H1 (cell line): ENCODE results near the gene FBXW5. TPM values are rescaled to one million over a fixed set of nuclear protein-coding genes. Genes with fewer than 3 reads are reported as not detected.

ENCODE experiments used
- CBX8 ChIP-seq: fragments of 300-800, 300-1000 bp; sonication (generic); IDR thresholded peaks from 2 replicates; pipeline ENCODE4 v1.7.1; 2016; ENCODE audit warnings: low read depth, low read length, borderline replicate concordance
- CHD1 ChIP-seq: IDR thresholded peaks from 2 replicates; pipeline ENCODE4 v1.6.1; 2012; ENCODE audit warnings: low read depth, low read length, improper control_type of control experiment
- GABPA ChIP-seq: IDR thresholded peaks from 2 replicates; pipeline ENCODE4 v1.6.1; 2011; ENCODE audit warnings: mild to moderate bottlenecking, low read length, moderate library complexity, borderline replicate concordance; ENCODE audit not compliant: insufficient read depth
- KDM4A ChIP-seq: IDR thresholded peaks from one replicate; pipeline ENCODE4 v1.7.1; 2012; ENCODE audit warnings: low read depth, mild to moderate bottlenecking, moderate library complexity, low read length, inconsistent platforms; ENCODE audit not compliant: severe bottlenecking
- PHF8 ChIP-seq: fragments of 200-600 bp; sonication (generic); conservative IDR thresholded peaks from 2 replicates; pipeline ENCODE4 v1.7.1; 2012; ENCODE audit warnings: low read depth, mild to moderate bottlenecking, inconsistent platforms, low read length, moderate library complexity
- RAD21 ChIP-seq, 2 experiments: IDR thresholded peaks in 1 of 2; conservative IDR thresholded peaks in 1 of 2; 2 replicates each; pipeline ENCODE4 v1.6.1; 2011; ENCODE audit warnings: low read depth in 2 of 2, low read length in 2 of 2, improper control_type of control experiment in 1 of 2, inconsistent platforms in 1 of 2, mild to moderate bottlenecking in 1 of 2, moderate library complexity in 1 of 2
- RNF2 ChIP-seq: fragments of 200-900, 300-1000 bp; sonication (generic); IDR thresholded peaks from 2 replicates; pipeline ENCODE4 v1.7.1; 2016; ENCODE audit warnings: borderline replicate concordance, low read depth, mild to moderate bottlenecking, antibody characterized with exemption, low read length; ENCODE audit not compliant: poor library complexity, severe bottlenecking; ENCODE audit errors: missing control alignments
- RXRA ChIP-seq: IDR thresholded peaks from 2 replicates; pipeline ENCODE4 v1.6.1; 2011; ENCODE audit warnings: low read depth, mild to moderate bottlenecking, low read length, moderate library complexity; ENCODE audit not compliant: insufficient read depth
- SAP30 ChIP-seq: fragments of 300-600 bp; sonication (generic); IDR thresholded peaks from 2 replicates; pipeline ENCODE4 v1.7.1; 2012; ENCODE audit warnings: low read length, moderate library complexity, mild to moderate bottlenecking, inconsistent platforms; ENCODE audit not compliant: insufficient read depth, insufficient replicate concordance
- SIN3A ChIP-seq, 2 experiments: IDR thresholded peaks in 1 of 2; conservative IDR thresholded peaks in 1 of 2; 2 replicates each; pipeline ENCODE4 v1.6.1; 2011 to 2012; ENCODE audit warnings: low read length in 2 of 2, improper control_type of control experiment in 1 of 2, low read depth in 1 of 2, mild to moderate bottlenecking in 1 of 2
- SIRT6 ChIP-seq: IDR thresholded peaks from one replicate; pipeline ENCODE4 v1.7.1; 2012; ENCODE audit warnings: low read length, inconsistent platforms
- TAF1 ChIP-seq: IDR thresholded peaks from 2 replicates; pipeline ENCODE4 v1.6.1; 2011; ENCODE audit warnings: mild to moderate bottlenecking, low read depth, low read length
- TAF7 ChIP-seq: optimal IDR thresholded peaks from 2 replicates; pipeline ENCODE3; 2011; ENCODE audit warnings: low read depth, mild to moderate bottlenecking, inconsistent platforms, low read length, moderate library complexity, borderline replicate concordance
- ZNF274 ChIP-seq: IDR thresholded peaks from 2 replicates; pipeline ENCODE4 v1.7.0; 2012; ENCODE audit warnings: low read length, borderline replicate concordance; ENCODE audit errors: extremely low read depth
- polyA plus RNA-seq, 7 experiments: library from polyadenylated mRNA; depleted of rRNA in 3 of 7; stranded (reverse) in 5 of 7; unstranded in 2 of 7; fragments of >200 nt in 5 of 7; fragments of 200-250 nt in 2 of 7; gene quantifications; 1 replicate in 5 of 7; 2 replicates in 1 of 7; 4 replicates in 1 of 7; pipeline versions ENCODE4 v1.2.1 to v1.2.3, GENCODE V29; 2011 to 2013; ENCODE audit warnings: missing spikeins in 2 of 7, mixed read lengths in 2 of 7
- total RNA-seq: library from RNA; stranded (reverse); fragmentation: NEBNext Ultra II Directional; extraction: Animal tissue kit (Norgen Biotek cat#: 25700); gene quantifications from 2 replicates; pipeline ENCODE4 v1.2.1, GENCODE V29; 2021
- TF ChIP-seq, protein P1 (sequence below), 3 experiments: IDR thresholded peaks; 1 replicate in 2 of 3; 2 replicates in 1 of 3; pipeline versions ENCODE4 v1.5.1 to v1.6.1; 2011; ENCODE audit warnings: low read length in 3 of 3, mild to moderate bottlenecking in 3 of 3, inconsistent platforms in 2 of 3, low read depth in 1 of 3, moderate library complexity in 1 of 3; ENCODE audit not compliant: insufficient read depth in 1 of 3; ENCODE audit errors: control extremely low read depth in 1 of 3
- TF ChIP-seq, protein P2 (sequence below): IDR thresholded peaks from 2 replicates; pipeline ENCODE4 v1.6.1; 2012; ENCODE audit warnings: inconsistent platforms
- TF ChIP-seq, protein P3 (sequence below): IDR thresholded peaks from 2 replicates; pipeline ENCODE4 v1.6.1; 2012; ENCODE audit warnings: low read length, inconsistent platforms

The FBXW5 gene
- total and polyA plus RNA-seq, 2 of the 8 experiments (the other 6 are each of a cell fraction or from before 2014, with no cell fraction given) = 49.0 to 71.0 TPM

DNA sequence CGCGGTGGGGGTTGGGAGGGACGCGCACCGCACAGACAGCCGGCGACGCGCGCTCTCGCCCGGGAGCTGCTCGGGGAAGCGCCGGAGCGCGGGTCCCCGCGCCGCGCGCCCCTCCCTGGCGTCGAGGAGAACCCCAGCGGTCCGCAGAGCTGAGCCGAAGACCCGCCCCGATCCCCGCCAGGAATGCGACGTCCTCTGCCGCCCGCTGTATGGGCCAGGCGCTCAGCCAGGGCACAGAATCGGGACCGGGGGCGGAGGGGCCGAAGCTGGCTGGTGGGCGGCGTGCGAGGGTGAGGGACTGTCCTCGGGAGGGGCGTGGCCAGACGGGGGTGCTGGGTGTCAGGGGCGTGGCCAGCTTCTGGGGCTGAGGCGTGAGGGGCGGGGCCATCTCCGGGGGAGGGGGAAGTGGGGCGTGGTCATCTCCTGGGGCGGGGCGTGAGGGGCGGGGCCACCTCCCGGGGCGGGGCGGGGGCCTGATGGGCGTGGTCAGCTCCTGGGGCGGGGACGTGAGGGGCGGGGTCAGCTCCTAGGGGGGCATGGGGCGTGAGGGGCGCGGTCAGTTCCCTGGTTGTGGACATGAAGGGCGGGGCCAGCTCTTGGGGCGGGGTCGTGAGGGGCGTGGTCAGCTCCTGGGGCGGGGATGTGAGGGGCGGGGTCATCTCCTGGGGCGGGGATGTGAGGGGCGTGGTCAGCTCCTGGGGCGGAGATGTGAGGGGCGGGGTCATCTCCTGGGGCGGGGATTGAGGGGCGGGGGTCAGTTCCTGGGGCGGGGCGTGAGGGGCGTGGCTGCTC lies 33.7 kb upstream of the FBXW5 start (continued):
- TF ChIP-seq, protein P1, sequence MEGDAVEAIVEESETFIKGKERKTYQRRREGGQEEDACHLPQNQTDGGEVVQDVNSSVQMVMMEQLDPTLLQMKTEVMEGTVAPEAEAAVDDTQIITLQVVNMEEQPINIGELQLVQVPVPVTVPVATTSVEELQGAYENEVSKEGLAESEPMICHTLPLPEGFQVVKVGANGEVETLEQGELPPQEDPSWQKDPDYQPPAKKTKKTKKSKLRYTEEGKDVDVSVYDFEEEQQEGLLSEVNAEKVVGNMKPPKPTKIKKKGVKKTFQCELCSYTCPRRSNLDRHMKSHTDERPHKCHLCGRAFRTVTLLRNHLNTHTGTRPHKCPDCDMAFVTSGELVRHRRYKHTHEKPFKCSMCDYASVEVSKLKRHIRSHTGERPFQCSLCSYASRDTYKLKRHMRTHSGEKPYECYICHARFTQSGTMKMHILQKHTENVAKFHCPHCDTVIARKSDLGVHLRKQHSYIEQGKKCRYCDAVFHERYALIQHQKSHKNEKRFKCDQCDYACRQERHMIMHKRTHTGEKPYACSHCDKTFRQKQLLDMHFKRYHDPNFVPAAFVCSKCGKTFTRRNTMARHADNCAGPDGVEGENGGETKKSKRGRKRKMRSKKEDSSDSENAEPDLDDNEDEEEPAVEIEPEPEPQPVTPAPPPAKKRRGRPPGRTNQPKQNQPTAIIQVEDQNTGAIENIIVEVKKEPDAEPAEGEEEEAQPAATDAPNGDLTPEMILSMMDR (IDR thresholded peaks at IDR 0.05; ENCODE audit: control extremely low read depth in 1 of 3, insufficient read depth in 1 of 3, low read depth in 1 of 3, low read length in 3 of 3) = no peak
- TF ChIP-seq SAP30 (no peak), TAF7 (peak; percentile 30), KDM4A (peak; percentile 37), TAF1 (no peak), GABPA (no peak), ZNF274 (no peak), RAD21 (IDR thresholded peaks at IDR 0.05 in 1 of 2, conservative IDR thresholded peaks at IDR 0.05 in 1 of 2; ENCODE audit: low read depth in 2 of 2, low read length in 2 of 2) (no peak), SIRT6 (no peak), RNF2 (no peak), CBX8 (no peak), SIN3A (conservative IDR thresholded peaks at IDR 0.05 in 1 of 2, IDR thresholded peaks at IDR 0.05 in 1 of 2; ENCODE audit: low read depth in 1 of 2, low read length in 2 of 2) (no peak), RXRA (no peak), CHD1 (no peak), PHF8 (no peak)
- TF ChIP-seq, protein P2, sequence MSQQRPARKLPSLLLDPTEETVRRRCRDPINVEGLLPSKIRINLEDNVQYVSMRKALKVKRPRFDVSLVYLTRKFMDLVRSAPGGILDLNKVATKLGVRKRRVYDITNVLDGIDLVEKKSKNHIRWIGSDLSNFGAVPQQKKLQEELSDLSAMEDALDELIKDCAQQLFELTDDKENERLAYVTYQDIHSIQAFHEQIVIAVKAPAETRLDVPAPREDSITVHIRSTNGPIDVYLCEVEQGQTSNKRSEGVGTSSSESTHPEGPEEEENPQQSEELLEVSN = 0 out of 2 replicates have a peak, but pooled peaks have one; percentile 13
- TF ChIP-seq, protein P3, sequence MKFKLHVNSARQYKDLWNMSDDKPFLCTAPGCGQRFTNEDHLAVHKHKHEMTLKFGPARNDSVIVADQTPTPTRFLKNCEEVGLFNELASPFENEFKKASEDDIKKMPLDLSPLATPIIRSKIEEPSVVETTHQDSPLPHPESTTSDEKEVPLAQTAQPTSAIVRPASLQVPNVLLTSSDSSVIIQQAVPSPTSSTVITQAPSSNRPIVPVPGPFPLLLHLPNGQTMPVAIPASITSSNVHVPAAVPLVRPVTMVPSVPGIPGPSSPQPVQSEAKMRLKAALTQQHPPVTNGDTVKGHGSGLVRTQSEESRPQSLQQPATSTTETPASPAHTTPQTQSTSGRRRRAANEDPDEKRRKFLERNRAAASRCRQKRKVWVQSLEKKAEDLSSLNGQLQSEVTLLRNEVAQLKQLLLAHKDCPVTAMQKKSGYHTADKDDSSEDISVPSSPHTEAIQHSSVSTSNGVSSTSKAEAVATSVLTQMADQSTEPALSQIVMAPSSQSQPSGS = no peak
